BE2C (cell line): ENCODE results near the gene IQGAP3.
"Not testable (repeated sequence)": the region's sequence is repeated elsewhere in the genome, so short reads cannot be mapped to it uniquely, and the experiment has no call there.

Experiments
- DNase-seq: peaks from one replicate; pipeline ENCODE4 v3.0.0-alpha.2; 2020
- H3K27me3 ChIP-seq: fragments of 250-450 bp; sonication (Bioruptor Pico); 2 replicates; pipeline ENCODE4 v1.5.1; 2020; ENCODE audit warnings: mild to moderate bottlenecking
- H3K36me3 ChIP-seq: fragments of 250-450 bp; sonication (Bioruptor Pico); 2 replicates; pipeline ENCODE4 v1.5.1; 2020; ENCODE audit warnings: mild to moderate bottlenecking
- H3K4me1 ChIP-seq: fragments of 250-450 bp; sonication (Bioruptor Pico); 2 replicates; pipeline ENCODE4 v1.5.1; 2020
- H3K4me3 ChIP-seq: 2 replicates; pipeline ENCODE4 v1.5.1; 2011; ENCODE audit warnings: low read depth, low read length
- H3K9me3 ChIP-seq: fragments of 250-450 bp; sonication (Bioruptor Pico); 2 replicates; pipeline ENCODE4 v1.5.1; 2020
- TF ChIP-seq, protein P1 (sequence below): IDR thresholded peaks from 2 replicates; pipeline ENCODE4 v1.5.1; 2012; ENCODE audit warnings: mild to moderate bottlenecking, low read depth, low read length

The IQGAP3 gene

DNA sequence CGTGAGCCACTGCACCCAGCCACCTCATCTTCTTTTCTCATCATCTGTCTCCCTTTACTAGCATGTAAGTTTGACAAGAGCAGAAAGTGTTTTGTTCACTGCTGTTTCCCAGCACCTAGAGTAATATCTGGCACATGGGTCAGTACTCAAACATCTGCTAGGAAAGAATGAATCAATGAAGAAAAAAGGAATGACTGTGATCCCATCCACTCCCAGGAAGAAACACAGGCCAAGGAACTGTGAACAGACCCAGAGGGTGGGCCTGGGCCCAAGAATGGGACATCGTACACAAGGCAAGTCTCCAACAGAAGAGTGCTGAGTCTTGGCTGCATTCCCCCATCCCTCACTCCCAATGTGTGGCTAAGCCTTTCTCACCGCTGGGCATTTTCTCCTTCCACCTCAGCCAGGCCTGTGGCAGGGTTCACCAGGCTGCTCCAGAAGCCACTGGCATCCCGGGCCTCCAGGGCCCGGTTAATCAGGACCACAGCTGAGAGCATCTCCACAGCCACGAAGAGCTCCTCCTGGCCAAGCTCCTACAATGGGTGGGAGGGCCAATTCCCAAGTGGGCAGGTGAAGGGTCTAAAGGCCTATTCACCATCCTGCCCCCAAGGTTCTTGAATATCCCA is 18.4 kb downstream of the IQGAP3 start:
- DNase-seq: no peak
- TF ChIP-seq, protein P1, sequence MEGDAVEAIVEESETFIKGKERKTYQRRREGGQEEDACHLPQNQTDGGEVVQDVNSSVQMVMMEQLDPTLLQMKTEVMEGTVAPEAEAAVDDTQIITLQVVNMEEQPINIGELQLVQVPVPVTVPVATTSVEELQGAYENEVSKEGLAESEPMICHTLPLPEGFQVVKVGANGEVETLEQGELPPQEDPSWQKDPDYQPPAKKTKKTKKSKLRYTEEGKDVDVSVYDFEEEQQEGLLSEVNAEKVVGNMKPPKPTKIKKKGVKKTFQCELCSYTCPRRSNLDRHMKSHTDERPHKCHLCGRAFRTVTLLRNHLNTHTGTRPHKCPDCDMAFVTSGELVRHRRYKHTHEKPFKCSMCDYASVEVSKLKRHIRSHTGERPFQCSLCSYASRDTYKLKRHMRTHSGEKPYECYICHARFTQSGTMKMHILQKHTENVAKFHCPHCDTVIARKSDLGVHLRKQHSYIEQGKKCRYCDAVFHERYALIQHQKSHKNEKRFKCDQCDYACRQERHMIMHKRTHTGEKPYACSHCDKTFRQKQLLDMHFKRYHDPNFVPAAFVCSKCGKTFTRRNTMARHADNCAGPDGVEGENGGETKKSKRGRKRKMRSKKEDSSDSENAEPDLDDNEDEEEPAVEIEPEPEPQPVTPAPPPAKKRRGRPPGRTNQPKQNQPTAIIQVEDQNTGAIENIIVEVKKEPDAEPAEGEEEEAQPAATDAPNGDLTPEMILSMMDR: no peak
- Histone ChIP-seq H3K4me1 (no peaks in the 10 kb centered on the region), H3K27me3 (no peaks in the 10 kb centered on the region), H3K36me3 (peaks cover 4% of the 10 kb centered on the region; the same call in 1 of the 2 replicates), H3K4me3 (no peak overlapping the region), H3K9me3 (no peaks in the 10 kb centered on the region)

DNA sequence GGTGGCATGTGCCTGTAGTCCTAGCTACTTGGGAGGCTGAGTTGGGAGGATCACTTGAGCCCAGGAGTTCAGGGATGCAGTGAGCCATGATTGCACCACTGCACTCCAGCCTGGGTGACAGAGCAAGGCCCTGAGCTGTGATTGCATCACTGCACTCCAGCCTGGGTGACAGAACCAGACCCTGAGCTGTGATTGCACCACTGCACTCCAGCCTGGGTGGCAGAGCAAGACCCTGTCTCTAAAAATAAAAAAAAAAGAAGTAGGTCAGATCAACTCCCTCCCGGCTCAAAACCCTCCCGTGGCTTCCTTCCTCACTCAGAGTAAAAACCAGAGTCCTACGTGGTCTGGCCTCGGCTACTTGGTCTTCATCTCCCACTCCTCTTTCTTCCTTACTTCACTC is 19.4 kb downstream of the IQGAP3 start:
- DNase-seq, H3K4me1 ChIP-seq, H3K9me3 ChIP-seq, H3K4me3 ChIP-seq, H3K36me3 ChIP-seq, H3K27me3 ChIP-seq: not testable (repeated sequence)

DNA sequence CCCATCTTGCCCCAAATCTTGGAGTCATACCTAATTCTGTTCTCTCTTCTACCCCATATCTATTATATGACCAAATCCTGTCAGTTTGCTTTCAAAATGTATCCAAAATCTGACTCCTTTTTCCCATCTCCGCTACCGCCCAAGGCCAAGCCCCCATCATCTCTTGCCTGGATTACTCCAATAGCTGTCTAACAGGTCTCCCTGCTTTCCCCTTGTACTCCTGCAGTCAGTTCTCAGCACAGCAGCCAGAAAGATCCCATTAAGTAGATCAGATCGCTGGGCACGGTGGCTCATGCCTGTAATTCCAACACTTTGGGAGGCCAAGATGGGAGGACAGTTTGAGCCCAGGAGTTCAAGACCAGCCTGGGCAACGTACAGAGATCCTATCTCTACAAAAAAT is 19.8 kb downstream of the IQGAP3 start:
- no peaks in the 10 kb centered on the region for H3K9me3 ChIP-seq
- H3K36me3 ChIP-seq: peaks cover 6% of the 10 kb centered on the region; the same call in 1 of the 2 replicates
- TF ChIP-seq, protein P1: no peak
- H3K27me3 ChIP-seq: no peaks in the 10 kb centered on the region
- no peak for DNase-seq
- H3K4me1 ChIP-seq: no peaks in the 10 kb centered on the region
- H3K4me3 ChIP-seq: no peak overlapping the region

DNA sequence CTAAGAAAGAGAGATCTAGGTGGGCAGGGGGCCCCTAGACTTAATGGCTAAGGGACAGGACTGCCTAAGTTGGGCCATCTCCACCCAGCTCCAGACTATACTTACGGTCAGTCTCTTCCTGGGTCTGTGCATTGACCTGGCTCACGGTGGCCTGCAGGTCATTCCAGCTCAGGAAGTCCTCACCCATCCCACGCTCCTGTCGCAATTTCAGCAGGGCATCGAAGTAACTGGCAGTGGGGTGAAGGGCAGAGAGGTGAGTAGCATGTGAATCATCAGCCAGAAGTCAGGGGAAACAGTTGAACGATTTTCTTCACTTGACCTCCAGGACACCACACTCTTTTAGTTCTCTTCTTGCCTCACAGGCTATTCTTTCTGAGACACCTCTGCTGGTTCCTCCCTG is 20.5 kb downstream of the IQGAP3 start:
- Histone ChIP-seq H3K4me3 (no peak overlapping the region), H3K27me3 (no peaks in the 10 kb centered on the region), H3K9me3 (no peaks in the 10 kb centered on the region), H3K4me1 (no peaks in the 10 kb centered on the region), H3K36me3 (peaks cover 8% of the 10 kb centered on the region; the same call in 1 of the 2 replicates)
- TF ChIP-seq, protein P1: no peak
- no peak for DNase-seq

DNA sequence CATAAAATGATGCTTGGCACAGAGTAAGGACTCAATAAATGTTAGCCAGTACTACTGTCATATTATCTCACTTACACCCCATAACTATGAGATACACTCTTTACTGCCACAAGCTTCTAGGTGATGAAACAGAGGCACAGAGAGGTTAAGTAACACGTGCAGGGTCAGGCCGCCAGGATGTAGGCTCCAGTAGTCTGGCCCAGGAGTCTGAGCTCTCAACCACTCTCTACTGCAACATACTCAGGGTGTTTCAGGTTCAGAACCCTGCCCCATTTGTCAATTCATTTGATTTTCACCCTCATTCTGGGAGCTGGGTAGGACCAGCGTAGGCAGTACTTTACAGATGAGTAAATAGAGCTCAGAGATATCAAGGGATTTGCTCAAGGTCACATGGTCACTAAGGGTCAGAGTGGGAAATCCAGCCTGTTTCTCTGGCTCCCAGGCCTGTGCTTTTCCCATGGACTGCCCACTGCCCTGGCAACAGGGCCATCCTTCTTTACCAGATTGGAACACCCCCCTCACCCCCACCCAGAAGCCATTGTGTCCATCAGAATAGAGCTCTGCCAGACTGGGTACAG is 21.2 kb downstream of the IQGAP3 start:
- DNase-seq: no peak
- Histone ChIP-seq H3K27me3 (no peaks in the 10 kb centered on the region), H3K4me3 (no peak overlapping the region), H3K4me1 (no peaks in the 10 kb centered on the region), H3K36me3 (peaks cover 8% of the 10 kb centered on the region; the same call in 1 of the 2 replicates), H3K9me3 (no peaks in the 10 kb centered on the region)
- TF ChIP-seq, protein P1: no peak

DNA sequence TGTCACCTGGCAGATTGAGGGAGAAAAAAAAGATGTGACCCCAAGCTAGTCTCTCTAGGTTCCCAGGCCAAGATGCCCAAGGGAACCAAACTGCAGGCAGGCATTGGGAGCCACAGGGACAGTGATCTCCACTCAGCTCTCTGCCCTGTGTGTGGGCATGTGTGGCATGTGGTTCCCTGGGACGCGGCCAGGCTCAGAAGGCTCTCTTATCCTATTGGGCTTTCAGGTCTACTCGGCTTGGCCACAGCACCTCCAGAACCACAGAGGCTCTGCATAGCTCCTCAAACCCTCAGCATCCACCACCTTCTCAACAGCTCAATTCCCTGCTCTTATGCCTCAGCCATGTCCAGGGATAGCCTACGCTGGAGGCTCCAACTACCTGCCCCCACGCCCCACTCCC is 22.0 kb downstream of the IQGAP3 start:
- H3K4me3 ChIP-seq: no peak overlapping the region
- no peaks in the 10 kb centered on the region for H3K9me3 ChIP-seq
- peaks cover 6% of the 10 kb centered on the region; the same call in 1 of the 2 replicates for H3K36me3 ChIP-seq
- no peak for DNase-seq
- no peaks in the 10 kb centered on the region for H3K4me1 ChIP-seq
- H3K27me3 ChIP-seq: no peaks in the 10 kb centered on the region
- TF ChIP-seq, protein P1: no peak
